K562 (cell line): ENCODE data around the gene TPM4. TPM values are rescaled to one million over a fixed set of nuclear protein-coding genes. Genes with fewer than 3 reads are reported as not detected.

Experiments used
- ATAC-seq: fragments of 200-7000 bp; cut with Tn5 transposase; 3 replicates; pipeline ENCODE4 v1.9.1; 2020; ENCODE audit warnings: moderate library complexity
- BruUV-seq: library from RNA; stranded (reverse); fragments of 400-500 nt; replicated peaks from 2 replicates; lab custom pipeline; 2021; lab: Mats Ljungman, UMichigan
- CTCF ChIA-PET: fragments of 300-600 bp; formaldehyde crosslinking; extraction: SDS; loops from one replicate; lab custom pipeline; 2021; ENCODE audit warnings: low intra/inter-chr PET ratio; lab: Yijun Ruan, JAX
- POLR2A ChIA-PET: fragments of 300-600, 350-650 bp; sonication (Branson Sonifier 250); formaldehyde crosslinking; extraction: SDS; loops from one replicate; lab custom pipeline; 2021; ENCODE audit warnings: antibody characterized with exemption, inconsistent platforms; lab: Yijun Ruan, JAX
- DNase-seq, 4 experiments: peaks; one replicate each; pipeline versions ENCODE4 v3.0.0 to v3.0.0-alpha.2; 2011 to 2018; ENCODE audit warnings: low spot score in 3 of 4, mixed read lengths in 3 of 4; ENCODE audit errors: extremely low read depth in 1 of 4
- FAIRE-seq: peaks from 2 replicates; lab custom pipeline; 2011; peaks lifted over from hg19 to GRCh38; lab: Jason Lieb, UNC
- H2AFZ ChIP-seq: 2 replicates; pipeline ENCODE4 v1.6.0; 2011; ENCODE audit warnings: low read depth, low read length, control low read depth, inconsistent platforms
- H3K27ac ChIP-seq: fragments of 200-600 bp; 3 replicates; pipeline ENCODE4 v1.8.0; 2011; ENCODE audit warnings: low read depth, mild to moderate bottlenecking, control low read depth, inconsistent platforms, low read length, moderate library complexity, mixed read lengths; ENCODE audit errors: extremely low read depth
- H3K27me3 ChIP-seq, 2 experiments: fragments of 300-600 bp in 1 of 2; 2 replicates in 1 of 2; 3 replicates in 1 of 2; pipeline versions ENCODE4 v1.6.0 to v1.8.0; 2011; ENCODE audit warnings: inconsistent platforms in 2 of 2, low read length in 2 of 2, mild to moderate bottlenecking in 1 of 2, mixed read lengths in 1 of 2, moderate library complexity in 1 of 2; ENCODE audit not compliant: control insufficient read depth in 2 of 2, insufficient read depth in 2 of 2
- H3K36me3 ChIP-seq: fragments of 300-600 bp; 3 replicates; pipeline ENCODE4 v1.8.0; 2011; ENCODE audit warnings: mild to moderate bottlenecking, low read length, inconsistent platforms; ENCODE audit not compliant: control insufficient read depth, insufficient read depth
- H3K4me1 ChIP-seq, 2 experiments: fragments of 200-600 bp in 1 of 2; replicated peaks in 1 of 2; 2 replicates in 1 of 2; 3 replicates in 1 of 2; pipeline versions ENCODE4 v1.5.1 to v1.8.0; 2011; ENCODE audit warnings: inconsistent platforms in 2 of 2, low read length in 2 of 2, mild to moderate bottlenecking in 1 of 2, mixed read lengths in 1 of 2, moderate library complexity in 1 of 2; ENCODE audit not compliant: control insufficient read depth in 2 of 2, insufficient read depth in 2 of 2
- H3K4me2 ChIP-seq: 2 replicates; pipeline ENCODE4 v1.6.1; 2011; ENCODE audit warnings: low read length, control low read depth, inconsistent platforms, mixed read lengths; ENCODE audit not compliant: insufficient read depth
- H3K4me3 ChIP-seq: fragments of 200-600 bp; sonication (generic), shearing (Covaris generic); 2 replicates; pipeline ENCODE4 v1.5.1; 2016; ENCODE audit warnings: control low read depth, inconsistent platforms
- H3K79me2 ChIP-seq: fragments of 200-600 bp; 3 replicates; pipeline ENCODE4 v1.8.0; 2011; ENCODE audit warnings: low read length, inconsistent platforms; ENCODE audit not compliant: control insufficient read depth, insufficient read depth
- H3K9ac ChIP-seq, 2 experiments: 2 replicates each; pipeline versions ENCODE4 v1.6.0 to v1.6.1; 2011; ENCODE audit warnings: low read depth in 2 of 2, low read length in 2 of 2, control low read depth in 1 of 2, inconsistent platforms in 1 of 2, mild to moderate bottlenecking in 1 of 2, mixed read lengths in 1 of 2; ENCODE audit not compliant: insufficient read depth in 1 of 2
- H3K9me1 ChIP-seq: one replicate; pipeline ENCODE4 v1.6.0; 2011; ENCODE audit warnings: inconsistent platforms, mild to moderate bottlenecking, low read length, moderate library complexity; ENCODE audit not compliant: control insufficient read depth, insufficient read depth
- H3K9me3 ChIP-seq: replicated peaks from 2 replicates; pipeline ENCODE4 v1.5.1; 2011; ENCODE audit warnings: low read depth, low read length, inconsistent platforms; ENCODE audit not compliant: control insufficient read depth, insufficient read depth
- H4K20me1 ChIP-seq: replicated peaks from 2 replicates; pipeline ENCODE4 v1.6.1; 2011; ENCODE audit warnings: low read length, inconsistent platforms, mixed read lengths; ENCODE audit not compliant: control insufficient read depth, insufficient read depth
- EP300 ChIP-seq: IDR thresholded peaks from 2 replicates; pipeline ENCODE4 v1.6.1; 2012; ENCODE audit warnings: low read length, improper control_type of control experiment
- HMG20A ChIP-seq: fragments of 450-650 bp; formaldehyde crosslinking; conservative IDR thresholded peaks from 2 replicates; pipeline ENCODE4 v1.4.0; 2020; ENCODE audit warnings: mild to moderate bottlenecking, mixed read lengths
- MCM7 ChIP-seq, 2 experiments: fragments of 450-650 bp; IDR thresholded peaks; 2 replicates each; pipeline ENCODE4 v1.6.1; 2016 to 2018
- MYBL2 ChIP-seq, 2 experiments: fragments of 450-650 bp in 1 of 2; sonication (generic) in 1 of 2; formaldehyde crosslinking in 1 of 2; IDR thresholded peaks; 2 replicates each; pipeline versions ENCODE4 v1.6.1 to v1.8.1; 2017 to 2022; ENCODE audit warnings: borderline replicate concordance in 1 of 2, inconsistent platforms in 1 of 2, low read depth in 1 of 2, mild to moderate bottlenecking in 1 of 2, missing genetic modification reagents in 1 of 2, moderate library complexity in 1 of 2
- NCOA4 ChIP-seq: fragments of 450-650 bp; IDR thresholded peaks from 2 replicates; pipeline ENCODE4 v1.6.1; 2018; ENCODE audit warnings: mild to moderate bottlenecking; ENCODE audit not compliant: partially characterized antibody
- TFAM ChIP-seq: fragments of 250-450 bp; sonication (Bioruptor Pico); conservative IDR thresholded peaks from 2 replicates; pipeline ENCODE4 v1.5.0; 2021; ENCODE audit warnings: mild to moderate bottlenecking, moderate library complexity
- ZBTB1 ChIP-seq: sonication (generic); formaldehyde crosslinking; IDR thresholded peaks from 2 replicates; pipeline ENCODE4 v1.8.1; 2023; ENCODE audit warnings: missing genetic modification reagents, low read depth, mild to moderate bottlenecking, borderline replicate concordance
- ZEB2 ChIP-seq: fragments of 450-650 bp; IDR thresholded peaks from 2 replicates; pipeline ENCODE4 v1.6.1; 2016
- ZNF696 ChIP-seq: fragments of 250-450 bp; sonication (Bioruptor Pico); conservative IDR thresholded peaks from 2 replicates; pipeline ENCODE4 v1.4.0; 2020; ENCODE audit warnings: mild to moderate bottlenecking, moderate library complexity
- ZNF75A ChIP-seq: fragments of 450-650 bp; formaldehyde crosslinking; IDR thresholded peaks from 2 replicates; pipeline ENCODE4 v1.4.0; 2020; ENCODE audit warnings: mild to moderate bottlenecking
- WGBS: fragments of 100-300 bp; shearing (Covaris generic); methylation state at CpG from one replicate; pipeline ENCODE4 v1.1.6; 2016; ENCODE audit warnings: low coverage, mixed read lengths; ENCODE audit not compliant: insufficient coverage; ENCODE audit errors: missing lambda C conversion rate; 5-methylcytosine and 5-hydroxymethylcytosine counted together
- in situ Hi-C: fragments of 300-500 bp; cut with MboI; formaldehyde crosslinking; loops from 4 replicates; pipeline ENCODE4 v1.15.0; 2018; ENCODE audit warnings: inconsistent platforms, mixed read lengths
- intact Hi-C: fragments of 100-400 bp; cut with micrococcal nuclease; formaldehyde crosslinking; loops from 2 replicates; pipeline ENCODE4 v1.14.2; 2022
- polyA plus RNA-seq, 8 experiments: library from polyadenylated mRNA; depleted of rRNA in 4 of 8; stranded (reverse) in 5 of 8; unstranded in 3 of 8; fragments of >200 nt; fragmentation: Nextera tagmentation in 2 of 8; fragmentation: Illumina TruSeq in 1 of 8; extraction: Ambion mirVana in 2 of 8; extraction: Trizol in 1 of 8; gene quantifications; 2 replicates each; pipeline versions ENCODE4 v1.2.1 to v1.2.3, GENCODE V29; 2011 to 2014; ENCODE audit warnings: inconsistent platforms in 1 of 8, missing spikeins in 1 of 8
- total RNA-seq, 7 experiments: library from RNA; depleted of rRNA in 6 of 7; stranded (reverse); fragments of >200 nt in 6 of 7; fragmentation: Illumina TruSeq in 2 of 7; extraction: Trizol in 2 of 7; gene quantifications; 2 replicates each; pipeline versions ENCODE4 v1.2.1 to v1.2.3, GENCODE V29; 2011 to 2021; ENCODE audit warnings: low replicate concordance in 1 of 7
- TF ChIP-seq, protein P1 (sequence below): IDR thresholded peaks from 2 replicates; pipeline ENCODE4 v1.6.1; 2011; ENCODE audit warnings: borderline replicate concordance, low read depth, mild to moderate bottlenecking, moderate library complexity, low read length; ENCODE audit not compliant: insufficient read depth, poor library complexity, severe bottlenecking
- TF ChIP-seq, protein P2 (sequence below), 2 experiments: fragments of 450-650 bp; IDR thresholded peaks; 2 replicates each; pipeline ENCODE4 v1.6.1; 2018; ENCODE audit warnings: mild to moderate bottlenecking in 2 of 2, low read depth in 1 of 2; ENCODE audit not compliant: partially characterized antibody in 2 of 2

The TPM4 gene
- total and polyA plus RNA-seq, 9 of the 15 experiments (the other 6 are each of a cell fraction or from before 2014, with no cell fraction given), result 28.1 to 111 (median 77.4) TPM

DNA sequence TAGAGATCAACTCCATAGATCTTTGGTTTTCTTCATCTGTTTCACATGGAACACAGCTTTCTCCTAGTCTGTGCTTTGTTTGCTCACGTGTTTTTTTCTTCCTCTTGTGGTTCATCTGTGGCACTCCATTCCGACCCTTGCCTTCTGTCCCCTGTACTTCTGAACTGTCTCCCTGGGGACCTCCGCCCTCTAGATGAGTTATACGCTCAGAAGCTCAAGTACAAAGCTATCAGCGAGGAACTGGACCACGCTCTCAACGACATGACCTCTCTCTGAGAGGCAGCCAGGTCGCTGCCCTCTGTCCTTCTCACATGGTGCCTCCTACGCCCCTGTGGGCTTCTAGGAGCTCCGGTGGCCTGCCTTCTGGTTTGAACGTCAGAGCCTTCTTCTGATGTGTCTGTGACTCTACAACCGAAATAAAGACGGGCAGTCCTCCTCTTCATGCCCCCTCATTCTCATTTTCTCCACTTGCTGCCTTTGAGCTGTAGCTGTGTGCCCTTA, 18.8 kb downstream of the TPM4 start:
- DNase-seq (no peak), FAIRE-seq (no peak), ATAC-seq (no peak)
- no peak overlapping the region for H2AFZ ChIP-seq
- in situ Hi-C loops (no loop called here), intact Hi-C loops (no loop called here)
- BruUV-seq, result no TSS peak
- no peak overlapping the region; a peak in 1 of 4 replicates for H3K9ac ChIP-seq
- no peak overlapping the region for H3K4me2 ChIP-seq
- H3K4me1 ChIP-seq, result no peaks in the 10 kb centered on the region; a peak in 1 of 5 replicates
- H3K36me3 ChIP-seq, result peaks cover 74% of the 10 kb centered on the region; the same call in 2 of the 3 replicates
- H3K27me3 ChIP-seq, result no peaks in the 10 kb centered on the region
- POLR2A ChIA-PET, result interaction anchor here (0.7 to 7.2 kb wide), 7 partner anchors 8 to 28 kb away, joined by 3 to 67 read pairs (median 4); no protein-coding TSS in a partner anchor
- H3K4me3 ChIP-seq, result no peak overlapping the region
- no peak overlapping the region for H3K27ac ChIP-seq
- no peaks in the 10 kb centered on the region for H3K9me1 ChIP-seq
- H4K20me1 ChIP-seq, result no peaks in the 10 kb centered on the region
- WGBS, result 78% methylated on average over 12 of the region's 13 CpGs
- H3K9me3 ChIP-seq, result no peaks in the 10 kb centered on the region
- CTCF ChIA-PET, result no interaction called here
- H3K79me2 ChIP-seq, result no peaks in the 10 kb centered on the region
- TF ChIP-seq, protein P1, sequence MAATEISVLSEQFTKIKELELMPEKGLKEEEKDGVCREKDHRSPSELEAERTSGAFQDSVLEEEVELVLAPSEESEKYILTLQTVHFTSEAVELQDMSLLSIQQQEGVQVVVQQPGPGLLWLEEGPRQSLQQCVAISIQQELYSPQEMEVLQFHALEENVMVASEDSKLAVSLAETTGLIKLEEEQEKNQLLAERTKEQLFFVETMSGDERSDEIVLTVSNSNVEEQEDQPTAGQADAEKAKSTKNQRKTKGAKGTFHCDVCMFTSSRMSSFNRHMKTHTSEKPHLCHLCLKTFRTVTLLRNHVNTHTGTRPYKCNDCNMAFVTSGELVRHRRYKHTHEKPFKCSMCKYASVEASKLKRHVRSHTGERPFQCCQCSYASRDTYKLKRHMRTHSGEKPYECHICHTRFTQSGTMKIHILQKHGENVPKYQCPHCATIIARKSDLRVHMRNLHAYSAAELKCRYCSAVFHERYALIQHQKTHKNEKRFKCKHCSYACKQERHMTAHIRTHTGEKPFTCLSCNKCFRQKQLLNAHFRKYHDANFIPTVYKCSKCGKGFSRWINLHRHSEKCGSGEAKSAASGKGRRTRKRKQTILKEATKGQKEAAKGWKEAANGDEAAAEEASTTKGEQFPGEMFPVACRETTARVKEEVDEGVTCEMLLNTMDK, result no peak
- TF ChIP-seq MCM7 (IDR thresholded peaks at IDR 0.05) (no peak), EP300 (no peak), ZEB2 (no peak), ZNF75A (CRISPR knock-in tag) (no peak), TFAM (CRISPR knock-in tag) (no peak), NCOA4 (no peak), HMG20A (CRISPR knock-in tag) (no peak), ZBTB1 (CRISPR knock-in tag) (no peak), ZNF696 (CRISPR knock-in tag) (no peak), MYBL2 (IDR thresholded peaks at IDR 0.05; ENCODE audit: low read depth) (no peak), MYBL2 (CRISPR knock-in tag; IDR thresholded peaks at IDR 0.05; ENCODE audit: borderline replicate concordance) (no peak)
- TF ChIP-seq, protein P2, sequence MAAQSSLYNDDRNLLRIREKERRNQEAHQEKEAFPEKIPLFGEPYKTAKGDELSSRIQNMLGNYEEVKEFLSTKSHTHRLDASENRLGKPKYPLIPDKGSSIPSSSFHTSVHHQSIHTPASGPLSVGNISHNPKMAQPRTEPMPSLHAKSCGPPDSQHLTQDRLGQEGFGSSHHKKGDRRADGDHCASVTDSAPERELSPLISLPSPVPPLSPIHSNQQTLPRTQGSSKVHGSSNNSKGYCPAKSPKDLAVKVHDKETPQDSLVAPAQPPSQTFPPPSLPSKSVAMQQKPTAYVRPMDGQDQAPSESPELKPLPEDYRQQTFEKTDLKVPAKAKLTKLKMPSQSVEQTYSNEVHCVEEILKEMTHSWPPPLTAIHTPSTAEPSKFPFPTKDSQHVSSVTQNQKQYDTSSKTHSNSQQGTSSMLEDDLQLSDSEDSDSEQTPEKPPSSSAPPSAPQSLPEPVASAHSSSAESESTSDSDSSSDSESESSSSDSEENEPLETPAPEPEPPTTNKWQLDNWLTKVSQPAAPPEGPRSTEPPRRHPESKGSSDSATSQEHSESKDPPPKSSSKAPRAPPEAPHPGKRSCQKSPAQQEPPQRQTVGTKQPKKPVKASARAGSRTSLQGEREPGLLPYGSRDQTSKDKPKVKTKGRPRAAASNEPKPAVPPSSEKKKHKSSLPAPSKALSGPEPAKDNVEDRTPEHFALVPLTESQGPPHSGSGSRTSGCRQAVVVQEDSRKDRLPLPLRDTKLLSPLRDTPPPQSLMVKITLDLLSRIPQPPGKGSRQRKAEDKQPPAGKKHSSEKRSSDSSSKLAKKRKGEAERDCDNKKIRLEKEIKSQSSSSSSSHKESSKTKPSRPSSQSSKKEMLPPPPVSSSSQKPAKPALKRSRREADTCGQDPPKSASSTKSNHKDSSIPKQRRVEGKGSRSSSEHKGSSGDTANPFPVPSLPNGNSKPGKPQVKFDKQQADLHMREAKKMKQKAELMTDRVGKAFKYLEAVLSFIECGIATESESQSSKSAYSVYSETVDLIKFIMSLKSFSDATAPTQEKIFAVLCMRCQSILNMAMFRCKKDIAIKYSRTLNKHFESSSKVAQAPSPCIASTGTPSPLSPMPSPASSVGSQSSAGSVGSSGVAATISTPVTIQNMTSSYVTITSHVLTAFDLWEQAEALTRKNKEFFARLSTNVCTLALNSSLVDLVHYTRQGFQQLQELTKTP (IDR thresholded peaks at IDR 0.05; ENCODE audit: low read depth in 1 of 2, partially characterized antibody in 2 of 2), result no peak
